Endothelial cell of umbilical vein (primary cell): ENCODE results near the gene TMEM266. TPM values are rescaled to one million over a fixed set of nuclear protein-coding genes. Genes with fewer than 3 reads are reported as not detected.

Experiments used
- BruUV-seq: library from RNA; stranded (reverse); fragments of 400-500 nt; replicated peaks from 2 replicates; lab custom pipeline; 2021; lab: Mats Ljungman, UMichigan
- CTCF ChIA-PET: fragments of 300-600, 350-600 bp; sonication (Branson Sonifier 250); formaldehyde crosslinking; loops from one replicate; lab custom pipeline; 2021; ENCODE audit warnings: antibody characterized with exemption, inconsistent platforms; lab: Charles Lee
- POLR2A ChIA-PET: fragments of 300-600, 350-600 bp; sonication (Branson Sonifier 250); formaldehyde crosslinking; loops from one replicate; lab custom pipeline; 2021; ENCODE audit warnings: antibody characterized with exemption, inconsistent platforms; lab: Charles Lee
- DNase-seq: peaks from one replicate; pipeline ENCODE4 v3.0.0-alpha.2; 2011; ENCODE audit warnings: low read depth, low spot score
- FAIRE-seq: peaks from 2 replicates; lab custom pipeline; 2011; peaks lifted over from hg19 to GRCh38; lab: Jason Lieb, UNC
- H2AFZ ChIP-seq: 2 replicates; pipeline ENCODE4 v1.6.0; 2012; ENCODE audit warnings: low read depth, low read length, control low read depth, inconsistent platforms
- H3K27ac ChIP-seq: 2 replicates; pipeline ENCODE4 v1.5.1; 2011; ENCODE audit warnings: low read depth, mild to moderate bottlenecking, control low read depth, low read length, moderate library complexity; ENCODE audit not compliant: insufficient read depth
- H3K27me3 ChIP-seq, 2 experiments: 2 replicates each; pipeline versions ENCODE4 v1.6.0 to v1.6.1; 2011; ENCODE audit warnings: low read length in 2 of 2, mixed read lengths in 1 of 2; ENCODE audit not compliant: control insufficient read depth in 2 of 2, insufficient read depth in 2 of 2
- H3K36me3 ChIP-seq, 2 experiments: 2 replicates in 1 of 2; 3 replicates in 1 of 2; pipeline ENCODE4 v1.5.1; 2011; ENCODE audit warnings: low read length in 2 of 2, mild to moderate bottlenecking in 1 of 2, moderate library complexity in 1 of 2; ENCODE audit not compliant: control insufficient read depth in 2 of 2, insufficient read depth in 2 of 2; ENCODE audit errors: extremely low read depth in 1 of 2
- H3K4me1 ChIP-seq: 3 replicates; pipeline ENCODE4 v1.5.1; 2011; ENCODE audit warnings: mild to moderate bottlenecking, low read length; ENCODE audit not compliant: control insufficient read depth, insufficient read depth; ENCODE audit errors: extremely low read depth
- H3K4me2 ChIP-seq: 2 replicates; pipeline ENCODE4 v1.6.1; 2011; ENCODE audit warnings: low read length, control low read depth, mixed read lengths; ENCODE audit not compliant: insufficient read depth
- H3K4me3 ChIP-seq, 3 experiments: fragments of 200-600 bp in 1 of 3; sonication (generic), shearing (Covaris generic) in 1 of 3; replicated peaks in 1 of 3; 2 replicates each; pipeline ENCODE4 v1.5.1; 2011 to 2016; ENCODE audit warnings: control low read depth in 3 of 3, low read length in 3 of 3, mild to moderate bottlenecking in 2 of 3, inconsistent platforms in 1 of 3, low read depth in 1 of 3, moderate library complexity in 1 of 3; ENCODE audit not compliant: insufficient read depth in 1 of 3
- H3K79me2 ChIP-seq: 2 replicates; pipeline ENCODE4 v1.6.0; 2012; ENCODE audit warnings: low read length, inconsistent platforms; ENCODE audit not compliant: control insufficient read depth, insufficient read depth
- H3K9ac ChIP-seq: replicated peaks from 2 replicates; pipeline ENCODE3; 2011; ENCODE audit warnings: low read length, control low read depth; ENCODE audit not compliant: insufficient read depth; ENCODE audit errors: extremely low read depth
- H3K9me1 ChIP-seq: replicated peaks from 3 replicates; pipeline ENCODE4 v1.6.0; 2011; ENCODE audit warnings: mild to moderate bottlenecking, low read length; ENCODE audit not compliant: control insufficient read depth, insufficient read depth; ENCODE audit errors: extremely low read depth
- H3K9me3 ChIP-seq: replicated peaks from 2 replicates; pipeline ENCODE4 v1.5.1; 2012; ENCODE audit warnings: low read length, inconsistent platforms; ENCODE audit not compliant: control insufficient read depth, insufficient read depth
- H4K20me1 ChIP-seq: replicated peaks from 2 replicates; pipeline ENCODE3; 2011; ENCODE audit warnings: mild to moderate bottlenecking, low read length; ENCODE audit not compliant: control insufficient read depth, insufficient read depth; ENCODE audit errors: extremely low read depth
- EZH2 ChIP-seq: IDR thresholded peaks from 2 replicates; pipeline ENCODE4 v1.6.1; 2012; ENCODE audit warnings: borderline replicate concordance, low read depth, mild to moderate bottlenecking, moderate library complexity, low read length, inconsistent platforms; ENCODE audit not compliant: severe bottlenecking
- FOS ChIP-seq: IDR thresholded peaks from 2 replicates; pipeline ENCODE4 v1.6.1; 2011; ENCODE audit warnings: mild to moderate bottlenecking, low read length, moderate library complexity, borderline replicate concordance; ENCODE audit not compliant: insufficient read depth
- JUN ChIP-seq: IDR thresholded peaks from 2 replicates; pipeline ENCODE4 v1.6.1; 2011; ENCODE audit warnings: borderline replicate concordance, low read depth; ENCODE audit not compliant: insufficient read length, insufficient read depth
- MYC ChIP-seq: IDR thresholded peaks from one replicate; pipeline ENCODE4 v1.6.1; 2011; ENCODE audit warnings: mild to moderate bottlenecking, low read depth, low read length
- POLR2A ChIP-seq: IDR thresholded peaks from 2 replicates; pipeline ENCODE4 v1.6.1; 2012; ENCODE audit warnings: low read depth, mild to moderate bottlenecking, control low read depth, low read length
- POLR2AphosphoS5 ChIP-seq: IDR thresholded peaks from 2 replicates; pipeline ENCODE4 v1.6.1; 2012; ENCODE audit warnings: low read depth, mild to moderate bottlenecking, control low read depth, low read length, moderate library complexity; ENCODE audit not compliant: insufficient read depth
- dilution Hi-C: fragments of 300-500 bp; cut with MboI; formaldehyde crosslinking; loops from one replicate; pipeline ENCODE4 v1.15.0; 2019; ENCODE audit warnings: low sequenced_read_pairs; ENCODE audit not compliant: extremely low pct_ligation_motif_present
- intact Hi-C: fragments of 100-400 bp; cut with micrococcal nuclease; formaldehyde crosslinking; loops from one replicate; pipeline ENCODE4 v1.10.0; 2022
- polyA plus RNA-seq, 4 experiments: library from polyadenylated mRNA; depleted of rRNA in 3 of 4; stranded (reverse) in 3 of 4; unstranded in 1 of 4; fragments of >200 nt; gene quantifications; 2 replicates each; pipeline versions ENCODE4 v1.2.1 to v1.2.3, GENCODE V29; 2011 to 2012; ENCODE audit warnings: missing spikeins in 1 of 4
- total RNA-seq: library from RNA; stranded (reverse); gene quantifications from 2 replicates; pipeline ENCODE4 v1.2.3, GENCODE V29; 2021
- TF ChIP-seq, protein P1 (sequence below), 2 donors: IDR thresholded peaks; 1 replicate in 1 of 2; 2 replicates in 1 of 2; pipeline ENCODE4 v1.5.1; 2011; ENCODE audit warnings: low read length in 2 of 2, mild to moderate bottlenecking in 2 of 2, moderate library complexity in 2 of 2, control low read depth in 1 of 2, inconsistent platforms in 1 of 2, low read depth in 1 of 2; ENCODE audit not compliant: insufficient read depth in 1 of 2; ENCODE audit errors: extremely low read depth in 1 of 2
- TF ChIP-seq, protein P2 (sequence below): IDR thresholded peaks from 2 replicates; pipeline ENCODE4 v1.6.1; 2011; ENCODE audit not compliant: insufficient read depth, insufficient read length

TMEM266 gene
- total and polyA plus RNA-seq, 2 donors (not counting 3 experiments of a cell fraction or from before 2014, with no cell fraction given) = not detected

DNA sequence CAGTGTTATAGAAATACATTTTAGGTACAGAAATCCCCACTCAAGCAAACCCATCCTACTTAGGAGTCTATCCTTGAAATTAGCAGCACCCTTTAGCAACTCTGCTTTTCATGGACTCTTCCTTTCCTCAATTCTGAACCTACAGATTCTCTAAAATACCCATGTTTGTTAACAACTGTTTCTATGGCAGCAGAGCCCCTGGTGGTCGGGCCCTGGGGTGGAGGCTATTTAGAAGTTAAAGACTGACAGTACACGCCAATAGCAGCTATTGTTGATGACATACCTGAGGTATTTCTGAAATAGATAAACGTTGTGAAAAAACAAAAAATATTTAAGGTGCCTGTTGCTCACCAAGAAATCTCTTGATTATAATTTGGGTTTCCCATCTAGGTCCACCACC lies 24.2 kb upstream of the TMEM266 start:
- BruUV-seq = no TSS peak
- Histone ChIP-seq H4K20me1 (no peaks in the 10 kb centered on the region), H3K27ac (no peak overlapping the region), H3K9me3 (no peaks in the 10 kb centered on the region), H3K9me1 (no peaks in the 10 kb centered on the region), H3K9ac (no peak overlapping the region), H3K27me3 (peaks cover 6 to 14% of the 10 kb centered on the region in 2 experiments), H3K79me2 (no peaks in the 10 kb centered on the region), H3K4me3 (no peak overlapping the region), H3K4me1 (no peaks in the 10 kb centered on the region), H3K36me3 (no peaks in the 10 kb centered on the region), H3K4me2 (no peak overlapping the region), H2AFZ (no peak overlapping the region)
- TF ChIP-seq MYC (no peak), POLR2AphosphoS5 (no peak), EZH2 (no peak), POLR2A (no peak), FOS (no peak), JUN (no peak)
- TF ChIP-seq, protein P1, sequence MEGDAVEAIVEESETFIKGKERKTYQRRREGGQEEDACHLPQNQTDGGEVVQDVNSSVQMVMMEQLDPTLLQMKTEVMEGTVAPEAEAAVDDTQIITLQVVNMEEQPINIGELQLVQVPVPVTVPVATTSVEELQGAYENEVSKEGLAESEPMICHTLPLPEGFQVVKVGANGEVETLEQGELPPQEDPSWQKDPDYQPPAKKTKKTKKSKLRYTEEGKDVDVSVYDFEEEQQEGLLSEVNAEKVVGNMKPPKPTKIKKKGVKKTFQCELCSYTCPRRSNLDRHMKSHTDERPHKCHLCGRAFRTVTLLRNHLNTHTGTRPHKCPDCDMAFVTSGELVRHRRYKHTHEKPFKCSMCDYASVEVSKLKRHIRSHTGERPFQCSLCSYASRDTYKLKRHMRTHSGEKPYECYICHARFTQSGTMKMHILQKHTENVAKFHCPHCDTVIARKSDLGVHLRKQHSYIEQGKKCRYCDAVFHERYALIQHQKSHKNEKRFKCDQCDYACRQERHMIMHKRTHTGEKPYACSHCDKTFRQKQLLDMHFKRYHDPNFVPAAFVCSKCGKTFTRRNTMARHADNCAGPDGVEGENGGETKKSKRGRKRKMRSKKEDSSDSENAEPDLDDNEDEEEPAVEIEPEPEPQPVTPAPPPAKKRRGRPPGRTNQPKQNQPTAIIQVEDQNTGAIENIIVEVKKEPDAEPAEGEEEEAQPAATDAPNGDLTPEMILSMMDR (IDR thresholded peaks at IDR 0.05; ENCODE audit: extremely low read depth in 1 of 2, insufficient read depth in 1 of 2, low read depth in 1 of 2, low read length in 2 of 2) = no peak
- TF ChIP-seq, protein P2, sequence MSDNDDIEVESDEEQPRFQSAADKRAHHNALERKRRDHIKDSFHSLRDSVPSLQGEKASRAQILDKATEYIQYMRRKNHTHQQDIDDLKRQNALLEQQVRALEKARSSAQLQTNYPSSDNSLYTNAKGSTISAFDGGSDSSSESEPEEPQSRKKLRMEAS = no peak
- dilution Hi-C loops (no loop called here), intact Hi-C loops (no loop called here)
- DNase-seq = no peak
- ChIA-PET POLR2A (no interaction called here), CTCF (interaction anchor here (1.0 kb wide), 1 partner anchor 12 kb away, joined by 4 read pairs; no protein-coding TSS in a partner anchor)
- no peak for FAIRE-seq
